HL-60 (cell line): ENCODE data around the gene BTBD2.

Experiments
- DNase-seq, 2 experiments: peaks; one replicate each; pipeline ENCODE4 v3.0.0-alpha.2; 2010 to 2020; ENCODE audit warnings: low read depth in 1 of 2, low spot score in 1 of 2
- H3K27ac ChIP-seq: fragments of 250-450 bp; sonication (Bioruptor Pico); replicated peaks from 2 replicates; pipeline ENCODE4 v1.5.1; 2020; ENCODE audit warnings: mild to moderate bottlenecking, moderate library complexity
- H3K27me3 ChIP-seq: fragments of 250-450 bp; sonication (Bioruptor Pico); 2 replicates; pipeline ENCODE4 v1.5.1; 2021; ENCODE audit warnings: mild to moderate bottlenecking, moderate library complexity; ENCODE audit not compliant: insufficient read depth, poor library complexity, severe bottlenecking
- H3K4me3 ChIP-seq: replicated peaks from 2 replicates; pipeline ENCODE4 v1.5.1; 2011; ENCODE audit warnings: mild to moderate bottlenecking, control low read depth, low read length; ENCODE audit not compliant: insufficient read depth
- CTCF ChIP-seq: IDR thresholded peaks from one replicate; pipeline ENCODE4 v1.5.1; 2011; ENCODE audit warnings: low read length, control low read depth, inconsistent platforms; ENCODE audit not compliant: insufficient read depth
- GABPA ChIP-seq: IDR thresholded peaks from 2 replicates; pipeline ENCODE4 v1.6.1; 2012; ENCODE audit warnings: low read depth
- POLR2AphosphoS5 ChIP-seq: IDR thresholded peaks from 2 replicates; pipeline ENCODE4 v1.6.1; 2012; ENCODE audit warnings: low read depth
- REST ChIP-seq: IDR thresholded peaks from 2 replicates; pipeline ENCODE4 v1.6.1; 2012; ENCODE audit warnings: low read depth; ENCODE audit not compliant: insufficient replicate concordance
- SPI1 ChIP-seq: IDR thresholded peaks from 2 replicates; pipeline ENCODE4 v1.6.1; 2012; ENCODE audit warnings: low read depth, mild to moderate bottlenecking, borderline replicate concordance

The BTBD2 gene

GRCh38 chr19:1956868-1957492 lies 58.5 kb downstream of the BTBD2 start:
- Histone ChIP-seq H3K27ac (no peak overlapping the region), H3K27me3 (no peaks in the 10 kb centered on the region), H3K4me3 (no peak overlapping the region)
- DNase-seq: no peak
- TF ChIP-seq GABPA: no peak
- TF ChIP-seq POLR2AphosphoS5: no peak
- TF ChIP-seq CTCF: no peak
- no peak for TF ChIP-seq REST
- TF ChIP-seq SPI1: no peak

- no peaks in the 10 kb centered on the region for H3K27me3 ChIP-seq
- H3K27ac ChIP-seq: no peak overlapping the region
Observed at GRCh38 chr19:1956122-1956494, 59.4 kb downstream of the BTBD2 start.

More at GRCh38 chr19:1956122-1956494, 59.4 kb downstream of the BTBD2 start:
- TF ChIP-seq SPI1 (no peak), CTCF (no peak), POLR2AphosphoS5 (no peak), REST (no peak), GABPA (no peak)
- no peak overlapping the region for H3K4me3 ChIP-seq
- no peak for DNase-seq
